T-helper 2 cell (primary cell): Measurements from ENCODE around the gene CSTF3.
"Not testable (repeated sequence)": the region's sequence is repeated elsewhere in the genome, so short reads cannot be mapped to it uniquely, and the experiment has no call there.

Experiments
- DNase-seq, 5 experiments: peaks; one replicate each; pipeline versions ENCODE4 v3.0.0 to v3.0.0-alpha.2; 2012 to 2022

The CSTF3 gene

DNA sequence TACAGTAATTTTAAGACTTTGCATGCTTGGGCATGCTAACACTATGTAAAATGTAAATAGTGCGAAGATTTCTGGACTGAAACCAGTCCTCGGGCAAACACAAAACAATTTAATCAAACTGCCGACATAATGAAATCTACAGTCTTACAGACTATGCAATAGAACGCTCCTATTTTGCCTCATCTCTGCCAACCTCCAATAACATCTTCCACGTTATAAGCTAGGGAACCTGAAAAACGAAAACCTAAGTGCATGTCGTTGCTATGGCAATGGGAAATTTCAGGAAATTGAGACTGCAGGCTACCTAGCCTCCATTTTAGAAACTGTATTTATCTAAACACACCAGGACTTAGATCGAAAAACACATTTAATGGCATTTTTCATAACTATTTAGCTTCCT lies 1.1 kb downstream of the CSTF3 start:
- peak in 1 of 5 experiments; percentile 30 for DNase-seq

DNA sequence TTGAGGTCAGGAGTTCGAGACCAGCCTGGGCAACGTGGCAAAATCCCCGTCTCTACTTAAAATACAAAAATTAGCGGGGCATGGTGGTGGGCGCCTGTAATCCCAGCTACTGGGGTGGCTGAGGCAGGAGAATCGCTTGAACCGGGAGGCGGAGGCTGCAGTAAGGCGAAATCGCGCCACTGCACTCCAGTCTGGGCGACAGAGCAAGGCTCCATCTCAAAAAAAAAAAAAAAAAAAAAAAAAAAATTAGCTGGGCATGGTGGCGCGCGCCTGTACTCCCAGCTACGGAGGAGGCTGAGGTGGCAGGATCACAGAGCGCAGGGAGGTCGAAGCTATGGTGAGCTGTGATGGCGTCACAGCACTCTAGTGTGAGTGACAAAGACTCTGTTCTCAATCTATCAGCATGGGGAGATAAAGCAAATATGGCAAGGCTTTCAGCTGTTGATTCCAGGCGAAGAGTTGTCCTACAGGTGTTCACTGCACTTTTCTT lies 1.9 kb downstream of the CSTF3 start:
- peak in 1 of 5 experiments; percentile 16 for DNase-seq

- peak in 1 of 5 experiments; percentile 27 for DNase-seq
Observed at GRCh38 chr11:33158596-33159275, 2.5 kb downstream of the CSTF3 start.

DNA sequence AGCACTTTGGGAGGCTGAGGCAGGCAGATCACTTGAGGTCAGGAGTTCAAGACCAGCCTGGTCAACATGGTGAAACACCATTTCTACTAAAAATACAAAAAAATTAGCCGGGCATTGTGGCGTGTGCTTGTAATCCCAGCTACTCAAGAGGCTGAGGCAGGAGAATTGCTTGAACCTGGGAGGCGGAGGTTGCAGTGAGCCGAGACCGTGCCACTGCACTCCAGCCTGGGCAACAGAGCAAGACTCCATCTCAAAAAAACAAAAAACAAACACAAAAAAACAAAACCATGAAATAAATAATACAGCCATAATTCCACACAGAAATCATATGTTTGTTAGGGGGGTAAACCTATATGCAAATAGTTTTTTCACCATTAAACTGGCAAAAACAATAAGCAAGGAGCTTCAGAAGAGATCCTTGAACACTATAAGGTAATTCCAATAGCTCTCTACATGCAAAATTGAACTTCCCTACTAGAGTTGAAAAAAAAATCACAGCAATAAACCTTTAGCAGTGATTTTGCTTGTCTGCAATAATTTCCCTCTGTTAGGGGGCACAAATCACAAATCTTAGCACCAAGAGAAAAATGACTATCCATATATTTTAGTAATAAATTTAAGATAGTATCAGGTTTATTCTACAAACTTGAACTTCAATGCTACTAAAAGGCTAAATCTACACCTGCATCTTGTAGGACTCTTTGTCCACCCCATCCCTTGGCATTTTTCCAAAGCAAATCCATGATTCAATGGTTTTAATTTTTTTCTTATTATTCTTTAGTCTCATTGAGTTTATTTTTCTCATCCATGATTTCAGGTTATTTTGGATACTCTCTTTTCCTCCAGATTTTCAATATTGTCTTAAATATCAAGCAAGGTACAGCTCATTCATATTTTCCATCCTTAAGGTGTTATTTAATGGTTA lies 3.9 kb downstream of the CSTF3 start:
- no peak for DNase-seq

GRCh38 chr11:33151399-33151798 lies 9.9 kb downstream of the CSTF3 start:
- no peak for DNase-seq

DNA sequence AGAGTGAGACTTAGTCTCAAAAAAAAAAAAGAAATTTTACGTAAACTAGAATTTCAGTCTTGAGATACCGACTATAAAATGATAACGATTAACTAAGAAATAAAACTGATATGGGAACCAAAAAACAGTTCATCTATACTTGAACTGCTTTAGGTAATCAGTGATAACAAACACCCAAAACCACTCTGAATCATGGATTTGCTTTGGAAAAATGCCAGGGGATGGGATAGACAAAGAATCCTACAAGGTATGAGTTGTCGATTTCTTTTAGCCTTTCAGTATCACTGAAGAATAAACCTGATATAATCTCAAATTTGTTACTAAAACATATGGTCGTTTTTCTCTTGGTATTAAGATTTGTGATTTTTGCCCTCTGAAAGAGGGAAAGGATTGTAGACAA lies 13.7 kb downstream of the CSTF3 start:
- DNase-seq: no peak

DNA sequence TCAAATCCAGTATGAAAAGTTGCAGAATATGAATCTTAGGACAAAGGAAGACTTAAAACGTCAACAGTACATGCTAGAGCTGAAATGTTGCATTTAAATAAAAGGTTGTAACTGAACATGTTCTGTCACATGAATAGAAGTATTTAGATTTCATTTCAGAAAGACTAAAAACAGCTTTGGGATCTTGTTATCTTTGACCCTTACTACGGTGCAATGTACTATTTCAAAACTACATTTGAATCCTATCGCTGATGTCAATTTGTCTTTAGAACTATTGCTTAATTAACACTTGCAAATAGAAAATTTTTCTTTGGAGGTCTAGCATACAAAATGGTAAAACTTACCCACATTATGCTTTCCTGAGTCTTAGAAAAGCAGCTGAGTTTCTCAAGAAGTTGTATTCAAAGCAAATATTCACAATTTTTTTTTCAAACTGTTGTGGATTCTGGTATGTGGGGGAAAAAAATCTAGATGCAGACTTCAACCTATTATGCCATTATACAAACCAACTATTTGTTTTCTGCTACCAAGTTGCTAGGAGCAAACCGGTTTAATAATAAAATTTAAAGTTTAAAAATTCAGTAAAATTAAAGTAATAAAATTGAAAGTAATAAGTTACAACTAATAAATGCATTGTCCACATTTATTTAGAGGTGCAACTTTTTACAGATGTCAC lies 25.4 kb downstream of the CSTF3 start:
- DNase-seq: no peak

GRCh38 chr11:33135216-33135615 lies 26.1 kb downstream of the CSTF3 start:
- DNase-seq: no peak

DNA sequence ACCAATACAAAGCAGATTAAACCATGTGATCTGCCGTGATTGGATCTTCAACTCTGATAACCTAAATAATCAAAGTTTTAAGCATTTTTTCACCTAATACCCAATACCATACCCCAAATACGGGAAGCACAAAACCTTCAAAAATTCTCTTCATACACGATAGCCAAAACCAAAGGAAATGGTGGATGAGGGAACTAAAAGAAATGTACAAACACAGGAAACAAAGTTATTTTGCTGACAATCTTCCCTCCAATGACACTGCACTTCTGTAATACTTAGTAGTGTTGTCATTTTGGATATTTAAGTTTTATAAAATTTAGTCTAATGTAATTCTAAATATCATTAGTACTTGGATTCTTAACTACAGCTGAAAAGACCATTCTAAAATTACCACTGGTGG lies 27.0 kb downstream of the CSTF3 start:
- DNase-seq: no peak

DNA sequence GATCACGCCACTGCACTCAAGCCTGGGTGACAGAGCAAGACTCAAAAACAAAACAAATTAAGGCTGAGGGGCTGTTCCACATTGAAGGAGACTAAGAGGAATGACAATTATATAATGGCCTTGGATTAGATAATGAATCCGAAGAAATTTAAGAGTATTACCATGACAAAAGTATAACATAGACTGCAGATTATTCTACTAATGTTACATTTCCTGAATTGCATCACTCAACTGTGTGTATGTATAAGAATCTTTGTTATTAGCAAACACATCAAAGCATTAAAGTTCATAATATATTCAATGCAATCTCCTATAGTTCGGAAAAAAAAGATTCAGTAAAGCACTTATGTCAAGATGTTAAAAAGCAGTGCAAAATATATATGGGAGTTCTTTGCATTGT lies 27.5 kb downstream of the CSTF3 start:
- no peak for DNase-seq

DNA sequence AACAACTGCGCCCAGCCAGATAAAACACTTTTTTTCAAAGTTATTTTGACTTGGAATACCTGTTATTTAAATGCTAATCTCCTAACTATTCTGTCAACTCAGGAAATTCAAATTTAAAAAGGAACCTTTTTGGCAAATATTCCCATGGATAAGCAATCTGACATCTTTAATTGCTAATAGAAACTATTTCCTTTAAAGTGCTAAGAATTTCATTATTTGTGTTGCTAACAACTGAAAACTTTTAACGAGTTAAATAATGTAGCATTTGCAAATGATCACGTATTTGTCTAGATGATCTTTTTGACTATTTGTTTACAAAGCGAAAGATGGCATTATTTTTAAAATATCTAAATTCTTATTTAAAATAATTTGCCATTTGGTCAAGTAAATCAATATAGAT lies 28.8 kb downstream of the CSTF3 start:
- DNase-seq: no peak

- no peak for DNase-seq
Observed at GRCh38 chr11:33128739-33129138, 32.5 kb downstream of the CSTF3 start.

GRCh38 chr11:33125611-33126010 lies 35.7 kb downstream of the CSTF3 start:
- no peak for DNase-seq

GRCh38 chr11:33125025-33125424 lies 36.3 kb downstream of the CSTF3 start:
- DNase-seq: no peak

- DNase-seq: not testable (repeated sequence)
Observed at GRCh38 chr11:33122696-33123095, 38.6 kb downstream of the CSTF3 start.

DNA sequence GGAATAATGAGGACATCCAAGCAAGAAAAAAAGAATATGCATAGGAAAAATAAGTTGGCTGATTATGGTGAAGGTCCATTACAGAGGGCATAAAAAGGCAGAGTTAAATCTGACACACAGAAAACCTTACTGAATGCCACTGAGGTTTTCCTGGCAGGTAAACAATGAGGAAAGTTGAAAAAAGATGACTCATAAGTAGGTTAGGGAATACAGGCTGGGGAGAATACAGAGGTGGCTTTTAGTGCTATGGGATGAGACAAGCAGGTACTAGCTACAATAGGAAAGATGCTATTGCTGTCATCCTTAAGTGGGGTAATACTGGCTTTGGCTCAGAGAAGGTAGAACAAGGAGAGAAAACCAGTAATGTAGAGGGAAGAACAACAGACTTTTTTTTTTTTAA lies 44.7 kb downstream of the CSTF3 start:
- DNase-seq: no peak

DNA sequence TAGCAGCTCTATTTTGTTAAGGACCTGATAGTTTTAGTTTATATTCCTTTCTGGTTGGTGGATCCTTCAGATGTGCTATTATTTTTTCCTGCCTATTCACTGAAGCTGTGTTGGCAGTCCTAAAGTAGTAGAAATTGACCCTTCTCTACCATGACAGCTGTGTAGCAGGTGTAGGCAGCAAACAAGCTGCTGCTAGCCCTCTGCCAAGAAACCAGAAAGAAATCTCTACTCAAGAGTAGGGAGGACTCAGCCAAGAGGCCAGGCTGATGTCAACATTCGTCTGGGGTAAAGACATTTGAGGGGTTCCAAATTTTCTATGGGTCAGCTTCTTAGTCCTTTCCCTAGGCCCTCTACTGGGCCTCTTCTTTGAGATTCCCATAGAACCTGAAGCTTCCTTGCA lies 51.2 kb downstream of the CSTF3 start:
- DNase-seq: no peak

DNA sequence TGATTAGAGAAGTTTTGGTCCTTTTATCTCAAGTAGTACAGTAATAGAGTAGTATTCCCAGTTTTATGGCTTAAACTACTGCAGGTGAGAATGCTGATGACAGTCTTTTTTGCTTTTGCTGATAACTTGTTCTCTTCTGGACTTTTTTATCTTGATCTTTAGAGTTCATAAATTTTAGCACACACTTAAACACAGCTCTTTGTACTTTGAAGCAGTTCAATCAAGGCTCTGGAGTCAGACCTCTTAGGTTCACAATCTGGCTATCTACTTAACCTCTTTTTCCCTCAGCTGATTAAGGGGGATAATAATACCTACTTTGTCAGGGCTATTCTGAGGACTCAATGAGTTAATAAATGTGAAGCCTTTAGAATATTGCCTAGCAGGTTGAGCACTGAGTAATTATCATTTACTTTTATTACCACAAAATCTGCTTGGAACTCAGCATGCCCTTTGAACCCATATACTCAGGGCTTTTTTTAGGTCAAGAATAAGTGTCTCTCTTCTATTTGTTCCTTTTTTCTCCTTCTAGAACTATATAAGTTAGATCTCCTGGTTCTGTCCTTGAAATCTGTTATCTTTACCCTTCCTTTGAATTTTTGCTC lies 51.9 kb downstream of the CSTF3 start:
- DNase-seq: no peak

DNA sequence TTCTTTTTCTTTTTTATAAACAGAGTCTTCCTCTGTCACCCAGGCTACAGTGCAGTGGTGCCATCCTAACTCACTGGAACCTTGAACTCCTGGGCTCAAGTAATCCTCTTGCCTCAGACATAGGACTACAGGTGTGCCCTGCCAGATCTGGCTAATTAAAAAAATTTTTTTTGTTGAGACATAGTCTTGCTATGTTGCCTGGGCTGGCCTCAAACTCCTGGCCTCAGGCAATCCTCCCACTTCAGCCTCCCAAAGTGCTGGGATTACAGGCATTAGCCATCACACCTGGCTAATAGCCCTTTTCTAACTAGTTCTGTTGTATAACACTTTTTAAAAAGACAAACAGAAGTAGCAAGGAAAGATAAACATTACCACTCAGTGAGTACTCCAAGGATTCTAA lies 57.4 kb downstream of the CSTF3 start:
- DNase-seq: no peak

GRCh38 chr11:33094157-33094556 lies 67.1 kb downstream of the CSTF3 start:
- DNase-seq: no peak

DNA sequence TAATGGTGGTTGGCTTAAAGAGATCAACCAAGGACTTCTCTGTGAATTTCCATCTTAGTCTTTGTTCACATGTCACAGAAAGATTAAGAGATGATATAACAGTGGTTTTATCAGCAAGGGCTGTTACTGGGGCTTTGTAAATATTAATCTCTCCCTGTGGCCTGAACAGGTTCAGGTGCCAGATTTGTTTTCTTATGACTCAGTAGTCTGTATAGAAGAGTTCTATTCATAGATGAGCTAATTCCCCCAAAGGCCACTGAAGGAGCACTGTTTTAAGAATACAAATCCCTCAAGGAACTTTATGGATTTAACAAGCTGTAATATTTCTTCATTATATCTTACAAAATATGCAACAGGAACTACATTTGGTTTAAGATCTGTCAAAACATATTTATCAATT lies 71.5 kb downstream of the CSTF3 start:
- peak in 1 of 5 experiments; percentile 13 for DNase-seq

- DNase-seq: no peak
Observed at GRCh38 chr11:33086017-33086416, 75.3 kb downstream of the CSTF3 start.

DNA sequence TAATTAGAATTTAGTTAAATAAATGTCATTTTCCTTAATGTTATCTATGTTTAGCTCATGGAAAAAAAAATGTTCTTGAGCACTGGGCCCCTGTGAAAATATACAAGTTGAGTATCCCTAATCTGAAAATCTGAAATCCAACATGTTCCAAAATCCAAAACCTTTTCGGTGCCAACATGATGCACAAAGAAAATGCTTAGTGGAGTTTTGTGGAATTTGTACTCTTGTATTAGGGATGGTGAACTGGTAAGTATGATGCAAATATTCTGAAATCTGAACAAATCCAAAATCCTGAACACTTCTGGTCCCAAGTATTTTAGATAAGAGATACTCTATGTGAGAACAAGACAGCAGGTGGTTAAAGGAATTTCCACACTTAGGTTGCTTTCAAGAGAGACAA lies 77.4 kb downstream of the CSTF3 start:
- DNase-seq: no peak
